ENCODE data around the gene TRIP13.

Gene TRIP13

GRCh38 chr5:957748-958485 lies 65.2 kb downstream of the TRIP13 start:
- Histone ChIP-seq H3K4me1 (ENCODE audit: control insufficient read depth, insufficient read depth, low read length) (peaks cover 16% of the 10 kb centered on the region), H3K27ac (ENCODE audit: low read depth, low read length) (no peak overlapping the region)

GRCh38 chr5:958701-959571 lies 66.3 kb downstream of the TRIP13 start:
- Histone ChIP-seq H3K4me3 (ENCODE audit: low read length) (no peak overlapping the region), H3K27me3 (ENCODE audit: control insufficient read depth, insufficient read depth, low read length) (no peaks in the 10 kb centered on the region), H3K4me1 (ENCODE audit: control insufficient read depth, insufficient read depth, low read length) (peaks cover 16% of the 10 kb centered on the region), H3K36me3 (ENCODE audit: control insufficient read depth, insufficient read depth, low read length) (no peaks in the 10 kb centered on the region), H3K9ac (ENCODE audit: low read length) (no peak overlapping the region), H3K27ac (ENCODE audit: low read depth, low read length) (no peak overlapping the region)

More at GRCh38 chr5:957748-958485, 65.2 kb downstream of the TRIP13 start:
- Histone ChIP-seq H3K4me3 (ENCODE audit: low read length) (no peak overlapping the region), H3K9ac (ENCODE audit: low read length) (no peak overlapping the region), H3K36me3 (ENCODE audit: control insufficient read depth, insufficient read depth, low read length) (no peaks in the 10 kb centered on the region), H3K27me3 (ENCODE audit: control insufficient read depth, insufficient read depth, low read length) (no peaks in the 10 kb centered on the region)

DNA sequence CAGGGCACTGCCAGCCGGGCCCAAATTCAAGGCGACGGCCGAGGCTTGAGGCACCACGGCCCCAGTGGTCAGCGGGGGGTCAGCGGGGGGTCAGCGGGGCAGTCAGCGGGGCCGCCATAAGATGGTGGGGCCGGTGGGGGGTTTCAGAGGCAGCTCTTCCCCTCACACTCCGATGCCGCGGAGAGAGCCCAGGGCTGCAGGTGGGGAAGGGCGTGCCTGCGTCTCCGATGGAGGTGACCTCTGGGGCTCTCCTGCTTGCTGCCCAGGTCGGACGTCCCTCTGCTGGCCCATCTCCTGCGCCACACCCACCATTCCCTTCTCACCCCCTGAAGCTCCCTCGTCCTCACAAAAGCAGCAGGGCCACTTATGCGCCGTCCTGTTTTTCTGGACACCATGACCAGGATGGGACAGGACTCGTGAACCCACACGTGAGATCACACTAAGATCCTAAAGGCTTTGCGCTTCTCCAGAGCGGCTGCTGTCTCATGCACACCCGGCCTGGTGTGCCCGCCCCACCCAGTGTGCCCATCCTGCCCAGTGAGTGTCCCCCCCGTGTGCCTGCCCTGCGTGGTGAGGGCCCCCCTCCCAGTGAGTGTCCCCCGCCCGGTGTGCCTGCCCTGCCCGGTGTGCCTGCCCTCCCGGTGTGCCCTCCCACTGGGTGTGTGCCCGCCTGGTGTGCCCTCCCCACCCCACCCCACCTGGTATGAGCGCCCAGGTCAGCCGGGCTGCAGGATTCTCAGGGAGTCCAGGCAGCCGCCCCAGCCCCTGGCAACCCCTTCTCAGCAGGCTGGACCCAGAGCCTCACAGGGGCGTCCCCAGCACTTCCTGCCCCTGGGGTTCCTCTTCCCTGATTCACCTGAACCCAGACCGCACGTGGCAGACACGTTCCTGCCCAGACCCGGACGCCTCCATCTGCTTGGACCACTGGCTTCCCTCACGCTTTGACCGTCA lies 67.2 kb downstream of the TRIP13 start:
- no peaks in the 10 kb centered on the region for H3K27me3 ChIP-seq (ENCODE audit: control insufficient read depth, insufficient read depth, low read length)

DNA sequence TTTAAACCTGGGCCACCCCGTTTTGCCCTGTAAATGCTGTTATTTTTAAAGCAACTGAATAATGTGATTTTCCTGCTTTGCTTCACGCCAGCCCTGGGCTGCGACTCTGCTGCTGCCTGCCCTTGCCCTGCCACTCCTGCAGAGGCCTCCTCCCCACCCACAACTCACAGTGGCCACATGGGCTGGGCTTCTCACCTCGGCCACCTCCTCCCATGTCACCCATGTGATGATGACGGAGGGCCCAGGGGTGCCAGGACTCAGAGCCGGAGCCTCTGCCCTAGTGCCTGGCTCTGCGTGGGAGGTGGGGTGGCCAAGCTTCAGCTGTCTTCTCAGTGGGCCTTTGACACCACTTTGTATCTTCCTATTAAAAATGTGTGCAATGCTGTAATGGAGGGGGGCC lies 67.9 kb downstream of the TRIP13 start:
- Histone ChIP-seq H3K27me3 (ENCODE audit: control insufficient read depth, insufficient read depth, low read length) (no peaks in the 10 kb centered on the region), H3K27ac (ENCODE audit: low read depth, low read length) (no peak overlapping the region), H3K9ac (ENCODE audit: low read length) (no peak overlapping the region), H3K36me3 (ENCODE audit: control insufficient read depth, insufficient read depth, low read length) (no peaks in the 10 kb centered on the region), H3K4me3 (ENCODE audit: low read length) (no peak overlapping the region), H3K4me1 (ENCODE audit: control insufficient read depth, insufficient read depth, low read length) (peaks cover 16% of the 10 kb centered on the region)

More for the DNA sequence above, 67.2 kb downstream of the TRIP13 start:
- H3K36me3 ChIP-seq (ENCODE audit: control insufficient read depth, insufficient read depth, low read length) = no peaks in the 10 kb centered on the region
- H3K27ac ChIP-seq (ENCODE audit: low read depth, low read length) = no peak overlapping the region
- H3K9ac ChIP-seq (ENCODE audit: low read length) = no peak overlapping the region
- H3K4me1 ChIP-seq (ENCODE audit: control insufficient read depth, insufficient read depth, low read length) = peaks cover 16% of the 10 kb centered on the region
- H3K4me3 ChIP-seq (ENCODE audit: low read length) = no peak overlapping the region

DNA sequence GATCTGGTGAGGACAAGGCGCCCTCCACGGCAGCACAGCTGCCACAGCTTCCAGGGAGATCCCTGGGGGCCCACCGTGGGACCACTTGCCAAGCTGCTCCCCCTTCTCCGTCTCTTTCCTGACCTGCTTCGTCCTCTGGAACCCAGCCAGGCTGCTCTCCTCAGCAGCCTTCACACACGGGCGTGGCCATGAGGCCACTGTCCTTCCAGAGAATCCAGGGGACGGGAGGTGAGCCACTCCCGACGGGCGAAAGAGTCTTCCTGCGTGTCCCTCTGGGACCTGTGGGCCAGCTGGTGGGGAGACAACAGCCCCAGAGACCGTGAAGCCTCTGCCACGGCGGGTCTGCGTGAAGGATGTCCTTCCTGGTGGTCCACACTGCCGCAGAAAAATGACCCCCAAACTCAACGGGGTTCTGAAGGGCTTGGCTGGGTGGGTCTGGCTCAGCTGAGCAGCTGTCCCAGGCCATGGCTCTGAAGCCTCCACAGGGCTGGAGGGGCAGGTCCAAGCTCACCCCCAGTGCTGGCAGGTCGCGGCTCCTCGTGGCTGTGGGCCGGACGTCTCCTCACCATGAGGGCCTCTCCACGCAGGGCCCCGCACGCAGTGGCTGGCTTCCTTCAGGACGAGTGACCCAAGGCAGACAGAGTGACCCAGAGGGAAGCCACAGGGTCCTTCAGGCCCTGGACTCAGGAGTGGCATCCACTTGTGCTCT lies 68.5 kb downstream of the TRIP13 start:
- Histone ChIP-seq H3K36me3 (ENCODE audit: control insufficient read depth, insufficient read depth, low read length) (no peaks in the 10 kb centered on the region), H3K27ac (ENCODE audit: low read depth, low read length) (no peak overlapping the region), H3K4me3 (ENCODE audit: low read length) (no peak overlapping the region), H3K9ac (ENCODE audit: low read length) (no peak overlapping the region), H3K4me1 (ENCODE audit: control insufficient read depth, insufficient read depth, low read length) (peaks cover 16% of the 10 kb centered on the region), H3K27me3 (ENCODE audit: control insufficient read depth, insufficient read depth, low read length) (no peaks in the 10 kb centered on the region)

- Histone ChIP-seq H3K27me3 (ENCODE audit: control insufficient read depth, insufficient read depth, low read length) (no peaks in the 10 kb centered on the region), H3K9ac (ENCODE audit: low read length) (no peak overlapping the region), H3K27ac (ENCODE audit: low read depth, low read length) (no peak overlapping the region), H3K36me3 (ENCODE audit: control insufficient read depth, insufficient read depth, low read length) (no peaks in the 10 kb centered on the region), H3K4me3 (ENCODE audit: low read length) (no peak overlapping the region), H3K4me1 (ENCODE audit: control insufficient read depth, insufficient read depth, low read length) (peaks cover 10% of the 10 kb centered on the region)
These were observed 69.1 kb downstream of the TRIP13 start for GRCh38 chr5:961711-962240.

- no peaks in the 10 kb centered on the region for H3K27me3 ChIP-seq (ENCODE audit: control insufficient read depth, insufficient read depth, low read length)
- H3K4me3 ChIP-seq (ENCODE audit: low read length) = no peak overlapping the region
- H3K36me3 ChIP-seq (ENCODE audit: control insufficient read depth, insufficient read depth, low read length) = no peaks in the 10 kb centered on the region
- H3K27ac ChIP-seq (ENCODE audit: low read depth, low read length) = no peak overlapping the region
- H3K4me1 ChIP-seq (ENCODE audit: control insufficient read depth, insufficient read depth, low read length) = peaks cover 5% of the 10 kb centered on the region
- H3K9ac ChIP-seq (ENCODE audit: low read length) = no peak overlapping the region
These were observed 69.7 kb downstream of the TRIP13 start for GRCh38 chr5:962386-962785.

- H3K36me3 ChIP-seq (ENCODE audit: control insufficient read depth, insufficient read depth, low read length) = no peaks in the 10 kb centered on the region
- peaks cover under 1% of the 10 kb centered on the region for H3K4me1 ChIP-seq (ENCODE audit: control insufficient read depth, insufficient read depth, low read length)
- H3K27me3 ChIP-seq (ENCODE audit: control insufficient read depth, insufficient read depth, low read length) = no peaks in the 10 kb centered on the region
- H3K27ac ChIP-seq (ENCODE audit: low read depth, low read length) = no peak overlapping the region
- H3K9ac ChIP-seq (ENCODE audit: low read length) = no peak overlapping the region
- no peak overlapping the region for H3K4me3 ChIP-seq (ENCODE audit: low read length)
These were observed 70.1 kb downstream of the TRIP13 start for GRCh38 chr5:962801-963200.

DNA sequence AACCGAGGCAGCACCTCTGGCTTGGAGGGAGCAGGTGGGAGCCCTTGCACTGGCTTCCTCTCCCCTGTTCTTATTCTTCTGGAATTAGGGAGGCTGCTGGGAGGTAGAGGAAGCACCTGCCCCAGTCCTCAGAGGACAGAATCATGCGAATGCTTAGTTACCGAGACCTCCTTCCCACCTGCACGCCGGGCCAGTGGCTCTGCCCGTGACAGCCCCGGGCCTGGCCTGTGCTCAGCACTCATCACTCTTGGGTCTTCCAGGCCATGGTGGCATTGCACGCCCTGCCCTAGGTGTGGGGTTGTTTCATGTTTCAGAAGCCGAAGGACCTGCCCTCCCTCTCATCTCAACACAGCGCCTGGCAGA lies 70.6 kb downstream of the TRIP13 start:
- Histone ChIP-seq H3K27ac (ENCODE audit: low read depth, low read length) (no peak overlapping the region), H3K9ac (ENCODE audit: low read length) (no peak overlapping the region)

GRCh38 chr5:963673-964531 lies 71.2 kb downstream of the TRIP13 start:
- H3K27ac ChIP-seq (ENCODE audit: low read depth, low read length) = no peak overlapping the region
- no peak overlapping the region for H3K4me3 ChIP-seq (ENCODE audit: low read length)
- no peaks in the 10 kb centered on the region for H3K4me1 ChIP-seq (ENCODE audit: control insufficient read depth, insufficient read depth, low read length)
- no peaks in the 10 kb centered on the region for H3K36me3 ChIP-seq (ENCODE audit: control insufficient read depth, insufficient read depth, low read length)
- no peaks in the 10 kb centered on the region for H3K27me3 ChIP-seq (ENCODE audit: control insufficient read depth, insufficient read depth, low read length)
- H3K9ac ChIP-seq (ENCODE audit: low read length) = no peak overlapping the region

More for the DNA sequence above, 70.6 kb downstream of the TRIP13 start:
- H3K4me1 ChIP-seq (ENCODE audit: control insufficient read depth, insufficient read depth, low read length) = no peaks in the 10 kb centered on the region
- no peaks in the 10 kb centered on the region for H3K27me3 ChIP-seq (ENCODE audit: control insufficient read depth, insufficient read depth, low read length)
- no peak overlapping the region for H3K4me3 ChIP-seq (ENCODE audit: low read length)
- H3K36me3 ChIP-seq (ENCODE audit: control insufficient read depth, insufficient read depth, low read length) = no peaks in the 10 kb centered on the region

DNA sequence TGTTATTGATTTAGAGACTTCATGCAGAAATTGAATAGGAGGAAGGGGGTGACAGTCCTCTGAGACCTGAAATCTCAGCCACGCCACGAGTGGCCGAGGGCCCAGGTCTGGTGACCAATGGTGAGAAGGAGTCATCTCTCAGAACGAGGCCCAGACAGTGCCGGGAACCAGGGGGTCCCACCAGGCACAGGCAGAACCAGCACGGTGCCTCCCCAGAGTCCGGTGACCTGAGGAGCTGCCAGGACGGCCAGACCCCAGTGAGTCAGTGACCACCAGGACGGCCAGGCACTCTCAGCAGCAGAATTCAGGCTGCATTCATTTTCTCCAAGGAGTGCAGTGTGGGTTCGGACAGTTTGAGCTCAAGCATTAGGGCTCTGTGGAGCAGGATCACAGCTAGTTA lies 72.1 kb downstream of the TRIP13 start:
- Histone ChIP-seq H3K4me1 (ENCODE audit: control insufficient read depth, insufficient read depth, low read length) (no peaks in the 10 kb centered on the region), H3K27ac (ENCODE audit: low read depth, low read length) (no peak overlapping the region), H3K9ac (ENCODE audit: low read length) (no peak overlapping the region), H3K4me3 (ENCODE audit: low read length) (no peak overlapping the region), H3K36me3 (ENCODE audit: control insufficient read depth, insufficient read depth, low read length) (no peaks in the 10 kb centered on the region), H3K27me3 (ENCODE audit: control insufficient read depth, insufficient read depth, low read length) (no peaks in the 10 kb centered on the region)
